Activated T-cell treated with anti-CD3 and anti-CD28 coated beads, Interleukin-2, amount 50 U/mL, for 4 hours (primary cell): Measurements from ENCODE around the gene PHACTR1. TPM values are rescaled to one million over a fixed set of nuclear protein-coding genes. Genes with fewer than 3 reads are reported as not detected.
"Not testable (repeated sequence)": the region's sequence is repeated elsewhere in the genome, so short reads cannot be mapped to it uniquely, and the experiment has no call there.

ENCODE experiments used
- ATAC-seq, 2 donors: fragments of 200-7000 bp; cut with Tn5 transposase; one replicate each; pipeline ENCODE4 v1.10.0; 2021
- DNase-seq: peaks from one replicate; pipeline ENCODE4 v3.0.0-alpha.2; 2020
- H3K27me3 Mint-ChIP-seq: one replicate; pipeline ENCODE4 v1.8.0; 2021; ENCODE audit warnings: low read depth, mixed read lengths
- H3K36me3 Mint-ChIP-seq: one replicate; pipeline ENCODE4 v1.8.0; 2022; ENCODE audit warnings: mixed read lengths; ENCODE audit not compliant: insufficient read depth
- H3K4me1 Mint-ChIP-seq: one replicate; pipeline ENCODE4 v1.8.0; 2021; ENCODE audit warnings: low read depth, mixed read lengths
- H3K4me3 Mint-ChIP-seq: one replicate; pipeline ENCODE4 v1.8.0; 2021; ENCODE audit warnings: mild to moderate bottlenecking, moderate library complexity, mixed read lengths
- H3K9me3 Mint-ChIP-seq: one replicate; pipeline ENCODE4 v1.8.0; 2021; ENCODE audit warnings: mixed read lengths
- total RNA-seq, 3 donors: library from RNA; stranded (reverse); gene quantifications; one replicate each; pipeline ENCODE4 v1.2.1, GENCODE V29; 2021

Gene PHACTR1
- total RNA-seq, 3 donors from 2014 or later = 0.26 to 1.1 (median 0.30) TPM

GRCh38 chr6:13319891-13320564 lies 603.5 kb downstream of the PHACTR1 start:
- Mint-ChIP-seq H3K9me3 (no peaks in the 10 kb centered on the region), H3K27me3 (no peaks in the 10 kb centered on the region), H3K4me1 (no peaks in the 10 kb centered on the region), H3K4me3 (no peak overlapping the region), H3K36me3 (peaks cover 51% of the 10 kb centered on the region)
- ATAC-seq (no peak), DNase-seq (no peak)

- peaks cover 23% of the 10 kb centered on the region for H3K36me3 Mint-ChIP-seq
- H3K4me3 Mint-ChIP-seq = peak overlapping the region; percentile 90
These were observed 609.5 kb downstream of the PHACTR1 start for GRCh38 chr6:13326031-13326586.

DNA sequence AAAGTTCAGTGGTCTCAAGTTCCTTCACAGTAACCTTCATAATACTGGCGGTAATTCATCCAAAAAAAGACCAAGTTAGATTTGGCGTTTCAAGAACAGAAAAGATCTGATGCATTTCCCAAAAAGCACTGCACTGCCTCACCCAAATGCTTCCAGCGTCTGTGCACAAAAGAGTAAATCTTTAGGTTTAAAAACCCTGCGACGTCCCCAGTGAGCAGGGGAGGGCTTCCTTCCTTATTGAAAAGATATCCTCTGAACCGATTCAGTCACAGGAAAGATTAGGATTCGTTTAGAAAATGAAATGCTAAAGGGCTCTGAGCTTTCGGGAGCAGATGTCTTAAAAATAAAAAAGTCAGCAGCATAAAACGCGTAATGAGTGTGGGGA lies 611.1 kb downstream of the PHACTR1 start:
- no peak for ATAC-seq
- peaks cover 23% of the 10 kb centered on the region for H3K4me1 Mint-ChIP-seq
- peaks cover 15% of the 10 kb centered on the region for H3K36me3 Mint-ChIP-seq
- no peaks in the 10 kb centered on the region for H3K27me3 Mint-ChIP-seq
- no peak for DNase-seq
- peak overlapping the region; percentile 90 for H3K4me3 Mint-ChIP-seq
- no peaks in the 10 kb centered on the region for H3K9me3 Mint-ChIP-seq

More at GRCh38 chr6:13326031-13326586, 609.5 kb downstream of the PHACTR1 start:
- DNase-seq, H3K9me3 Mint-ChIP-seq, ATAC-seq, H3K27me3 Mint-ChIP-seq: not testable (repeated sequence)
- H3K4me1 Mint-ChIP-seq = peaks cover 23% of the 10 kb centered on the region

- DNase-seq = peak; percentile 90
- peak within 1 kb of the TSS; percentile 90 for H3K4me3 Mint-ChIP-seq
- peaks cover 12% of the 10 kb centered on the region for H3K36me3 Mint-ChIP-seq
- no peaks in the 10 kb centered on the region for H3K9me3 Mint-ChIP-seq
- peak; percentile 93 to 95 for ATAC-seq
- H3K4me1 Mint-ChIP-seq = peaks cover 23% of the 10 kb centered on the region
- no peaks in the 10 kb centered on the region for H3K27me3 Mint-ChIP-seq
These were observed 611.7 kb downstream of the PHACTR1 start, which contains the start of gene TBC1D7 for GRCh38 chr6:13328076-13328874. TBC1D7 (minus strand) TSS chr6:13328537; CDS start chr6:13326898, 1,639 bp downstream.

GRCh38 chr6:13328875-13329183 lies 612.3 kb downstream of the PHACTR1 start:
- DNase-seq (no peak), ATAC-seq (no peak)
- Mint-ChIP-seq H3K4me1 (peaks cover 23% of the 10 kb centered on the region), H3K4me3 (peak overlapping the region; percentile 90), H3K36me3 (peaks cover 7% of the 10 kb centered on the region), H3K27me3 (no peaks in the 10 kb centered on the region), H3K9me3 (no peaks in the 10 kb centered on the region)

DNA sequence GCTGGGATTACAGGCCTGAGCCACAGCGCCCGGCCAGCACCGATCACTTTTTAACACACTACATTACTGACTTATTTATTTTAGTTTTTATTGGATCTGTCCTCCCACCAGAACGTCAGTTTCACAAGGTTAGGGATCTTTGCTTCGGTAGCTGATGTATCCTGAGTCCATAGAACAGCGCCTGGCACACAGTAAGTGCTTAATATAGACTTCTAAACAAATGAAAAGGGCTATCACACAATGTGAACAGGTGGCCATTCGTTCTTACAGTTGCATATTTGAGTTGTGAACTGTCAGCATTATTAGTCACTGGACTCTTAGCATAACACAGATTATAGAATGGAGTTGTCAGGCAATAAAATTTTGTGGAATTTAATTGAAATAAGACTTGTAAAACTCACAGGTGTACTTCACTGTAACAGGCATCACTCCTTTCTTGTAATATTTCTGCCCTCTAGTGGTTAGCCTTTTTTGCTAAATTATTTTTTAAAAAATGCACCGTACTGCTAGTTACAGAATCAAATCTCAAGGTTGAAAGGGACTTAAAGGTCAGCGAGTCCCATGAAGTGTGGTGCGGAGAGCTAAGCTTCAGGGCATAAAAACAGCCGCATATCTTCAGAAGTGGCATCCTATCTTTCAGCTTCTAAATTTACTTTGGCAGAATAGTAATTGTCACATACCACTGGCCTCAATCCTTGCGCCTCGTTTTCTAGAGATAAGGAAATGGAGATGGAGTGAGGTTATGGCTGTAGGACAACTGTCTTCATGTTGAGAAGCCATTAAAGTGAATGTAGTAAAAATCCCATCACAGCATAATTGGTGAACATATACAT lies 615.2 kb downstream of the PHACTR1 start:
- no peak for ATAC-seq
- H3K4me3 Mint-ChIP-seq = no peak overlapping the region
- H3K9me3 Mint-ChIP-seq = no peaks in the 10 kb centered on the region
- no peak for DNase-seq
- no peaks in the 10 kb centered on the region for H3K36me3 Mint-ChIP-seq
- peaks cover 25% of the 10 kb centered on the region for H3K4me1 Mint-ChIP-seq
- H3K27me3 Mint-ChIP-seq = no peaks in the 10 kb centered on the region

DNA sequence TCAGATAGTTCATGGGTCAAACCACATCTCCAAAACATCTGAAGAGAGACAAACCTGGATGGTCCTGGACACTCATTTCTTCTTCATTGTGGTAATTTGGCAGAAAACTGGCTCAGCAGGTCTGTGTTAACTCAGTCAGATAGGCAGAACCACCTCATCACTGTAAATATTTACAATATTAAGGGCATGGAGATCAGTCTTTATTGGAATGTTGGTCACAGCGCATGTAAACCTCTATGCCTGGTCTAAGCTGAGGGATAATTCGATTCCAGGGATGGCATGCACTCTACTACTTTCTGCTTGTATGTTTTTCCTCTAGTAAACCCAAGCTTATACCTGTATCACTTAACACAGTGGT lies 615.8 kb downstream of the PHACTR1 start:
- DNase-seq (no peak), ATAC-seq (no peak)
- Mint-ChIP-seq H3K36me3 (no peaks in the 10 kb centered on the region), H3K27me3 (no peaks in the 10 kb centered on the region), H3K9me3 (no peaks in the 10 kb centered on the region), H3K4me3 (no peak overlapping the region), H3K4me1 (peaks cover 22% of the 10 kb centered on the region)

GRCh38 chr6:13334953-13335352 lies 618.4 kb downstream of the PHACTR1 start:
- ATAC-seq (no peak), DNase-seq (no peak)
- Mint-ChIP-seq H3K4me1 (peaks cover 6% of the 10 kb centered on the region), H3K9me3 (no peaks in the 10 kb centered on the region), H3K27me3 (no peaks in the 10 kb centered on the region), H3K4me3 (no peak overlapping the region), H3K36me3 (no peaks in the 10 kb centered on the region)

- ATAC-seq (peak; percentile 78), DNase-seq (peak; percentile 71)
- Mint-ChIP-seq H3K9me3 (no peaks in the 10 kb centered on the region), H3K4me3 (no peak overlapping the region), H3K36me3 (no peaks in the 10 kb centered on the region), H3K27me3 (no peaks in the 10 kb centered on the region), H3K4me1 (peaks cover 13% of the 10 kb centered on the region)
These were observed 620.0 kb downstream of the PHACTR1 start for GRCh38 chr6:13336553-13336952.

- DNase-seq (no peak), ATAC-seq (no peak)
- Mint-ChIP-seq H3K9me3 (peaks cover 7% of the 10 kb centered on the region), H3K4me1 (peaks cover 13% of the 10 kb centered on the region), H3K27me3 (no peaks in the 10 kb centered on the region), H3K36me3 (no peaks in the 10 kb centered on the region), H3K4me3 (no peak overlapping the region)
These were observed 621.5 kb downstream of the PHACTR1 start for GRCh38 chr6:13338038-13338437.
